Epithelial cell of proximal tubule (primary cell): ENCODE measurements around the gene MTR. TPM values are rescaled to one million over a fixed set of nuclear protein-coding genes. Genes with fewer than 3 reads are reported as not detected.

Experiments
- DNase-seq: peaks from one replicate; pipeline ENCODE4 v3.0.0-alpha.2; 2011; ENCODE audit warnings: low read depth
- H3K4me3 ChIP-seq: 2 replicates; pipeline ENCODE4 v1.5.1; 2011; ENCODE audit warnings: low read depth, mild to moderate bottlenecking, low read length
- total RNA-seq: library from RNA; depleted of rRNA; stranded (reverse); fragments of >200 nt; gene quantifications from 2 replicates; pipeline ENCODE4 v1.2.3, GENCODE V29; 2015
- TF ChIP-seq, protein P1 (sequence below): conservative IDR thresholded peaks from 2 replicates; pipeline ENCODE4 v1.5.1; 2012; ENCODE audit warnings: low read depth, mild to moderate bottlenecking, low read length

MTR gene
- total RNA-seq, 1 donor from 2014 or later, result 18.3 TPM

DNA sequence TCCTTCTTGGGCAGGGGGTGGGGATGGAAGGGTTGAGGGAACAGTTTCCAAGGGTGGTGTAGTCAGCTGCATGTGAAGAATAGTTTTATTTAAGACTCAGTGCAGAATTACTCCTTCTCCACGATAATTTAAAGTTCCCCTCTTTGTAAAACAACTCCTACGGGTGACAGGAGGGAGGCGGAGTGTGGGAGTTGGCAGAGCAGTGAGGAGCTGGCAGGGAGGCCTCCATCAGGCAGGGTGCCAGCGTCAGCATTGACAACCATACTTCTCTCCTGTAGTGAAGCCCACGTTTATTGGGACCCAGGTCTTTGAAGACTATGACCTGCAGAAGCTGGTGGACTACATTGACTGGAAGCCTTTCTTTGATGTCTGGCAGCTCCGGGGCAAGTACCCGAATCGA lies 93.8 kb downstream of the MTR start:
- TF ChIP-seq, protein P1, sequence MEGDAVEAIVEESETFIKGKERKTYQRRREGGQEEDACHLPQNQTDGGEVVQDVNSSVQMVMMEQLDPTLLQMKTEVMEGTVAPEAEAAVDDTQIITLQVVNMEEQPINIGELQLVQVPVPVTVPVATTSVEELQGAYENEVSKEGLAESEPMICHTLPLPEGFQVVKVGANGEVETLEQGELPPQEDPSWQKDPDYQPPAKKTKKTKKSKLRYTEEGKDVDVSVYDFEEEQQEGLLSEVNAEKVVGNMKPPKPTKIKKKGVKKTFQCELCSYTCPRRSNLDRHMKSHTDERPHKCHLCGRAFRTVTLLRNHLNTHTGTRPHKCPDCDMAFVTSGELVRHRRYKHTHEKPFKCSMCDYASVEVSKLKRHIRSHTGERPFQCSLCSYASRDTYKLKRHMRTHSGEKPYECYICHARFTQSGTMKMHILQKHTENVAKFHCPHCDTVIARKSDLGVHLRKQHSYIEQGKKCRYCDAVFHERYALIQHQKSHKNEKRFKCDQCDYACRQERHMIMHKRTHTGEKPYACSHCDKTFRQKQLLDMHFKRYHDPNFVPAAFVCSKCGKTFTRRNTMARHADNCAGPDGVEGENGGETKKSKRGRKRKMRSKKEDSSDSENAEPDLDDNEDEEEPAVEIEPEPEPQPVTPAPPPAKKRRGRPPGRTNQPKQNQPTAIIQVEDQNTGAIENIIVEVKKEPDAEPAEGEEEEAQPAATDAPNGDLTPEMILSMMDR, result no peak
- no peak for DNase-seq
- H3K4me3 ChIP-seq, result no peak overlapping the region

GRCh38 chr1:236890152-236891056 lies 95.3 kb downstream of the MTR start:
- DNase-seq, result no peak
- TF ChIP-seq, protein P1, result no peak
- H3K4me3 ChIP-seq, result no peak overlapping the region

DNA sequence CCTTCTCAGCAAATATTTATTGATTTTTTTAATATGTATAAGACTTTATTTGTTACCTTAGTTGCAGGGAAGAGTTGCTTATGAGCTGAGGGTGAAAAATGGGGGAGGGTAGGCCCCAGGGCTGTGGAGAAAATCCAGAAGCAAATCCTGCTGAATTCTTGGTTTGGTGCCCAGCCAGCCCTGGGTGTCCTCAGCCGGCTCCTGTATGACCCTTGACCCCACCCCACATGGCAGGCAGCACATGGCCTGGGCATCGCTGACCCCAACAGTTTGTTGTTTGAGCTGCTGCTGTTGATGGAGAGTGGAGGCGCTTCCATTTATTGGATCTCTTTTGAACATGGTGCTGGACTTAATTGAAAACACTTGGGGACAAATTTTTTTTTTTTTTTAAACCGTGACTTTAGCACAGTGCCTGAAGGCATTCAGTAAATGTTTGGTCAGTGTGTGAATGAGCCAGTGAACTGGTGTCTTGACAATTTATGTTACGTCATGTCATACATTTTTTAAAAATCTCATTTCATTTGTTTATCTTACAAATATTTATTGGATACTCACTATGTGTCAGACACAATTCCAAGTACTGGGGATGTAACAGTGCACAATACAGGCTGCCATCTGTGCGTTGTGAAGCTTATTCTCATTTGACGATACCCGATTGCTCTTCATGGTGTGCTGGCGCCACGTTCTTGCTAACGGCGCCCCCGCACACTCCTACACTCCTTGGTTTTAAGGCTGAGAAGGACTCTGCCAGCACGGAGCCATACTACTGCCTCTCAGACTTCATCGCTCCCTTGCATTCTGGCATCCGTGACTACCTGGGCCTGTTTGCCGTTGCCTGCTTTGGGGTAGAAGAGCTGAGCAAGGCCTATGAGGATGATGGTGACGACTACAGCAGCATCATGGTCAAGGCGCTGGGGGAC lies 98.8 kb downstream of the MTR start:
- no peak overlapping the region for H3K4me3 ChIP-seq
- no peak for DNase-seq
- TF ChIP-seq, protein P1, result no peak

- DNase-seq, result no peak
- TF ChIP-seq, protein P1, result no peak
- no peak overlapping the region for H3K4me3 ChIP-seq
These were observed 100.7 kb downstream of the MTR start for GRCh38 chr1:236895665-236896387.

- H3K4me3 ChIP-seq, result no peak overlapping the region
- TF ChIP-seq, protein P1, result no peak
- DNase-seq, result no peak
These were observed 101.6 kb downstream of the MTR start for GRCh38 chr1:236896716-236897115.

GRCh38 chr1:236904892-236905741 lies 110.0 kb downstream of the MTR start:
- H3K4me3 ChIP-seq, result no peak overlapping the region
- peak; percentile 82 for DNase-seq
- TF ChIP-seq, protein P1, result no peak
